Activated CD4-positive, alpha-beta T cell treated with anti-CD3 and anti-CD28 coated beads, Interleukin-2, Interleukin-4, amounts not matched to agents 100 ng/mL and 50 ng/mL, durations not matched to agents 16 hours and 8 hours (primary cell): ENCODE data around the gene SLC2A4RG.

Experiments
- DNase-seq: peaks from one replicate; pipeline ENCODE4 v3.0.0-alpha.2; 2020; ENCODE audit warnings: low spot score

Gene SLC2A4RG

DNA sequence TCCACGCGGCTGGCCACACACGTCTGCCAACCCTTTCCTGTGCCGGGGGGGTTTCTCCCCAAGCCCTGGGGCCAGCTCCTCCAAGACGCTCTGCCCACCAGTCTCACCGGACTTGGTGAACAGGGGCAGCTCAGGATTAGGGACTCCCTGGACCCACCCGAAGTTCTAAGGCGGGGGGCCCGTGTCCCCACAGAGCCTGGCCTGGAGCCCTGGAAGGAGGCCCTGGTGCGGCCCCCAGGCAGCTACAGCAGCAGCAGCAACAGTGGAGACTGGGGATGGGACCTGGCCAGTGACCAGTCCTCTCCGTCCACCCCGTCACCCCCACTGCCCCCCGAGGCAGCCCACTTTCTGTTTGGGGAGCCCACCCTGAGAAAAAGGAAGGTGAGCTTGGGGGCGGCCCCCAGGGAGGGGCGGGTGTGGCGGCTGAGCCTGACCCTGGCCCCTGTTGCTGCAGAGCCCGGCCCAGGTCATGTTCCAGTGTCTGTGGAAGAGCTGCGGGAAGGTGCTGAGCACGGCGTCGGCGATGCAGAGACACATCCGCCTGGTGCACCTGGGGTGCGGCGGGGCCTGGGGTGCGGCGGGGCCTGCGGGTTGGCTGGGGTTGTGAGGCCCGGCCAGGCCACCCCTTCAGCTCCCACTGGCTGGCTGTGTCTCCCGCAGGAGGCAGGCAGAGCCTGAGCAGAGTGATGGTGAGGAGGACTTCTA, 2.3 kb downstream of the SLC2A4RG start:
- DNase-seq, result no peak

DNA sequence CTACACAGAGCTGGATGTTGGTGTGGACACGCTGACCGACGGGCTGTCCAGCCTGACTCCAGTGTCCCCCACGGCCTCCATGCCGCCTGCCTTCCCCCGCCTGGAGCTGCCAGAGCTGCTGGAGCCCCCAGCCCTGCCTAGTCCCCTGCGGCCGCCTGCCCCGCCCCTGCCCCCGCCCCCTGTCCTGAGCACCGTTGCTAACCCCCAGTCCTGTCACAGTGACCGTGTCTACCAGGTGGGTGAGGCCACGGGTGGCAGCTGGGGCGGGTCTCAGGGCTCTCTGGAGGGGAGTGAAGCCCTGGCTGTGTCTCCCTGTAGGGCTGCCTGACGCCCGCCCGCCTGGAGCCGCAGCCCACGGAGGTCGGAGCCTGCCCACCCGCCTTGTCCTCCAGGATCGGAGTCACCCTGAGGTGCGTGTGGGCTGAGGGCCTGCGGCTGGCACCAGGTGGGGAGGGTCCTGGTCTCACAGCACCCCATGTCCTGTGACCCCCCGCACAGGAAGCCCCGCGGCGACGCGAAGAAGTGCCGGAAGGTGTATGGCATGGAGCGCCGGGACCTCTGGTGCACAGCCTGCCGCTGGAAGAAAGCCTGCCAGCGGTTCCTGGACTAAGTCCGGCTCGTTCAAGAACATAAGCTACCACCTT, 2.9 kb downstream of the SLC2A4RG start:
- DNase-seq, result no peak

DNA sequence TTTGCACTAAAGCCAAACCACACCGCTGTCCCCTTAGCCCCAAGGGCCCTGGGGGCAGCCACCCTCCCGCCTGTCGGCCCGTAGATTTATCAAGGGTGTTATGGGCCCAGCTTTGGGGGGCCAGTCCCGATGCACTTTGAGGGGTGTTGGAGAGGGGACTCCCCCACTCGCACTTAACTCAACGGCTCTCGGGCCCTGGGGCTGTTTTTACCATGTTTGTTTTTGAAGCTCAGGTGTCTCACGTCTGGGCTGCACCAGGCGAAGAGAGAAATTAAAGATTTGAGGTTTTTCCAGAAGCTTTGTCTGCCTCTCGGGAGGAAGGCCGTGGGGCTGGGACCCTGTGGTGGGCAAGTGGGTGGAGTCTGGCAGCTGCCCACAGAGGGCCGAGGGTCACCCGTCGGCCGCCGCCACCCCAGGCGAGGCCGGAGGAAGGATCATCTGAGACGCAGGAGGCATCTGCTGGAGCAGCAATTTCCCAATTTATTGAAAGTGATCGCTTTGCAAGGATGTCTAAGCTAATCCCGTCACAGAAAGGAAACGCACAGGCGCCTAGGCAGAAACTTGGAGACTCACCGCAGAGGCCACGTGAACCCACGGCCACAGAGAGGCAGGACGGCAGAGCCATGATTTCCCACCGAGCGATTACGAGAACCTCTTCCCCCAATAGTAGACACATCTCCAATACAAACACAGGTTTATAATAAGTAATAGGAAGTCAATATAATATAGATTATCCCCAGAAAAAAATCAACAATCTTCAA, 3.8 kb downstream of the SLC2A4RG start:
- no peak for DNase-seq

- DNase-seq, result no peak
Observed at GRCh38 chr20:63744158-63744557, 4.6 kb downstream of the SLC2A4RG start.

GRCh38 chr20:63744574-63745423, 5.2 kb downstream of the SLC2A4RG start:
- no peak for DNase-seq

GRCh38 chr20:63745424-63745805, 5.8 kb downstream of the SLC2A4RG start:
- no peak for DNase-seq

- no peak for DNase-seq
Observed at GRCh38 chr20:63745961-63746731, 6.6 kb downstream of the SLC2A4RG start.

DNA sequence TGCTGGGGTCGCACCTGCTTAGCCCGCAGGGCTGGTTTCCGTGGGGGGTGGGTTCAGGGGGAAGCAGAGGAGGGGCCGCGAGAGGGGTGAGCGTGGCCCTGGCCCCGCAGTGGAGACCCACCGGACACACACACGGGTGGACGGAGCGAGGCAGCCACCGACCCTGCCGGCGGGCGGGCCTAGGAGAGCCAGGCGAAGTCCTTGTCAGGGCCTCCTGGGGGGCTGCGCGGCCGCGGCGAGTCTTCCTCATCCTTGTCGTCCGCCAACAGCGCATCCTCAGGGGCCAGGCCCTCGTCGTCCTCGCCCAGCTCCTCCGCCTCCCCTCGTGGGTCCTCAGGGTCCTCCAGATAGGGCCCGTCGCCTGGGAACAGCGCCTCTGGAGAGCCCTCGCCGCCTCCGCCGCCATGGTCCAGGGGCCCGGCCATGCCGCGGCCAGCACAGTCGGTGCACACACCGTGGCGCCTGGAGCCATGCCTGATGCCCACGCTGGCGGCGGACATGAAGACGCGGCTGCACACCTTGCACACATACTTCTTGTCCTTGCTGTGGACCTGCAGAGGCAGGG, 7.3 kb downstream of the SLC2A4RG start:
- DNase-seq, result no peak

DNA sequence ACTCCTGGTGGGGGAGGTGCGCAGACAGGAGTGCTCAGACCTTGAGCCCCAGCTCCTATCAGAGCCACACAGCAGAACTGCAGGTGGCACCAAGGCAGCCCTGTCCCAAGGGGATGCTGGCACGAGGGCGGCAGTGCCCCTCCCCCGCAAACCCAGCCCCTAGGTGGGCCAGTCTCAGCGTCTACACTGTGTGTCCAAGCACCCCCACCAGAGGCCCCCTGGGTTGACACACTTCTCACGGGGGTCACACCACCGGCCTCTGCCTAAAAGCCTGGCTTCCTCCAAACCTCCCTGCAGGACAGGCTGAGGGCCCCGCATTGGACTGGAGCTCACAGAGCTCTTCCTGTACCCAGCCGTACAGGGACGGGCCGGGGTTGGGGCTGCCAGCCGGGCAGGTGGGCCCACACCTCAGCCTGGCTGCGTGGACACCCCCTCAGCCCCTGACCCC, 8.1 kb downstream of the SLC2A4RG start:
- no peak for DNase-seq

- no peak for DNase-seq
Observed at GRCh38 chr20:63748070-63748933, 8.7 kb downstream of the SLC2A4RG start.

DNA sequence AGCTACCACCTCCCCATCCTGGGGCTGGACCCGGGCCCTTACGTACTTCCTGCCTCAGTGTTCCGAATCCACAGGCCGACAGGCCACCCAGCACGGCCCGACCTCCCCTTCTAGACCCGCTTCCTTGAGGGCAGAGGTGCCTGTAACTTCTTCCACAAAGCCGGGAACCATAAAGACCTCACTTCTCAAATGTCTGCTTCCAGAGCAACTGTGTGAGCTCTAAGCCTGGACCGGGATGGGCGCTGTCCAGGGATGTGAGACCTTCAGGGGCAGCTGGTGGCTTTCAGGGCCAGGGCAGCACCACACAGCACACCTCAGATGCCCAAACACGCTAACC, 9.3 kb downstream of the SLC2A4RG start:
- DNase-seq, result no peak

GRCh38 chr20:63749597-63750508, 10.3 kb downstream of the SLC2A4RG start:
- no peak for DNase-seq

DNA sequence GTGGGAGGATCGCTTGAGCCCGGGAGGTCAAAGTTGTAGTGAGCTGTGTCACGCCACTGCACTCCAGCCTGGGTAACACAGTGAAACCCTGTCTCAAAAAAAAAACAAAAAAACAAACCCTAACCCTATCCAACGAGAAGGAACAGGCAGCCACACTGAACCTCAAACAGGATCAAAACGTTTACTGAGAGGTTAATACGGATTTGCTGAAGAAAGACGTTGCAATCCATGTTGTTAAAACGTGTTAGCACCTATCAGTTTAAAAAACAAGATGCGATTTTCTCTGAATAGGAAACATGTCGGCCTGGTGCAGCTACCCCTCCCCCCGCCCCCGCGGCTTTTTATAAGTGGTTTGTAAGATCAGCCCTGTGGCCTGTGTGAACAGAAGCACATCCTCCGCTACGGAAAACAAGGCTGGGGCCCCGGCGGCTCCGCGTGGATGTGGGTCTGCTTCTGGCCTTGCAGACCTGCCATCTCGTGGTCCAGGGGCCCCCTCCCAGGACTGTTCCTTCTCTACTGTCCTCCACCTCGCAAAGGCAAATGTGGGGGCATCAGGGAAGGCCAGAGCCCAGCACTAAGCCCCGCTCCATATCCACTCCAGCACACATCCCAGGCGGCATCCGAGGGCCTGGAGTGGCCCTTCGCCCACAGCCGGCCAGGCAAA, 11.4 kb downstream of the SLC2A4RG start:
- no peak for DNase-seq

DNA sequence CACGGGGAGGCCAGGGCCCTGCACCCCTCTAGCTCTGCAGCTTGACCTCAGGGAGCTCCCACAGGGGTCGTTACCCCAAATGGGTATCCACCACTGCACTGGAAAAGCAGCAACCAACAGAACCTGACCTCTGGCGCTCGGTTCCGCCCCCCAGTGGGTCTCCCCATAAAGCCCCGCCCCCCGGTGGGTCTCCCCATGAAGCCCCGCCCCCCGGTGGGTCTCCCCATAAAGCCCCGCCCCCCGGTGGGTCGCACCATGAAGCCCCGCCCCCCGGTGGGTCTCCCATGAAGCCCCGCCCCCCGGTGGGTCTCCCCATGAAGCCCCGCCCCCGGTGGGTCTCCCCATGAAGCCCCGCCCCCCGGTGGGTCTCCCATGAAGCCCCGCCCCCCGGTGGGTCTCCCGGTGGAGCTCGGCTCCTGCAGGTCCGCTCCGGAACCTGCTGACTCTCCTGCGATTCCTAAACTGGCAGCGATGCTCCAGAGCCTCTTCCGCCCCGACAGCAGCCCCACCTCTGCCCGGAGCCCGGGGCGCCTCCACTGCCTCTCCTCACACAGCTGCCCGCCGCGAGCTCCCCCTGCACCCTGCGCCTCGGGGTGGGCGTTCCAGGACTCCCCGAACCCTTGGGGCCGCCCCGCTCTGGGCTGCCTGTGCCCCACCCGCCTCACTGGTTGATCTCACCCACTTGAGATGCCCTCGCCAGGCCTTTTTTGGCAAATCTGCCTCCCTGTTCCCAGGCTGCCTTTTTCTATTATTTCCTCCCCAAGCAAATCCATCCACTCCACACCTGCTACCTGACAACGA, 12.1 kb downstream of the SLC2A4RG start:
- DNase-seq, result no peak

- no peak for DNase-seq
Observed at GRCh38 chr20:63752411-63753101, 13.0 kb downstream of the SLC2A4RG start.

DNA sequence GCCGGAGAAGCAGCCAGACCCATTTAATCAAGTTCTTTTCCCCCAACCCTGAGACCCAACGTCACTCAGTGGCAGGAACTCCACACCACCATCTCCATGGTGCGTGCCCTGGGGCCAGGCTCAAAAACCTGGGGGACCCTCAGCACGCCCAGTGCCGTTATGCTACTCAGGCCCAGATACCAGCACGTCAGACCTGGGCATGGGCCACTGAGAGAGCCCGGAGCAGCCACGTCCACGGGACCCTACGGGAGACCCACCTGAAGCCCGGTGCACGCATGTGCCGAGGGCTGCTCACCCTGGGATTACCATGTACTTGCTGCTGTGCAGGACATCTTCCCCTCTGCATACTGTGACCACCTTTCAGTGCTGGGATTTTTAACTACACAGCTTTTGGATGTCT, 13.8 kb downstream of the SLC2A4RG start:
- DNase-seq, result no peak

GRCh38 chr20:63754008-63754407, 14.4 kb downstream of the SLC2A4RG start:
- no peak for DNase-seq
